GM12874 (cell line): ENCODE data around the gene ABL1.

Source experiments
- TF ChIP-seq, protein P1 (sequence below): IDR thresholded peaks from 2 replicates; pipeline ENCODE4 v1.5.1; 2011; ENCODE audit warnings: low read depth, mild to moderate bottlenecking, control low read depth, low read length, moderate library complexity; ENCODE audit not compliant: insufficient read depth

The ABL1 gene

DNA sequence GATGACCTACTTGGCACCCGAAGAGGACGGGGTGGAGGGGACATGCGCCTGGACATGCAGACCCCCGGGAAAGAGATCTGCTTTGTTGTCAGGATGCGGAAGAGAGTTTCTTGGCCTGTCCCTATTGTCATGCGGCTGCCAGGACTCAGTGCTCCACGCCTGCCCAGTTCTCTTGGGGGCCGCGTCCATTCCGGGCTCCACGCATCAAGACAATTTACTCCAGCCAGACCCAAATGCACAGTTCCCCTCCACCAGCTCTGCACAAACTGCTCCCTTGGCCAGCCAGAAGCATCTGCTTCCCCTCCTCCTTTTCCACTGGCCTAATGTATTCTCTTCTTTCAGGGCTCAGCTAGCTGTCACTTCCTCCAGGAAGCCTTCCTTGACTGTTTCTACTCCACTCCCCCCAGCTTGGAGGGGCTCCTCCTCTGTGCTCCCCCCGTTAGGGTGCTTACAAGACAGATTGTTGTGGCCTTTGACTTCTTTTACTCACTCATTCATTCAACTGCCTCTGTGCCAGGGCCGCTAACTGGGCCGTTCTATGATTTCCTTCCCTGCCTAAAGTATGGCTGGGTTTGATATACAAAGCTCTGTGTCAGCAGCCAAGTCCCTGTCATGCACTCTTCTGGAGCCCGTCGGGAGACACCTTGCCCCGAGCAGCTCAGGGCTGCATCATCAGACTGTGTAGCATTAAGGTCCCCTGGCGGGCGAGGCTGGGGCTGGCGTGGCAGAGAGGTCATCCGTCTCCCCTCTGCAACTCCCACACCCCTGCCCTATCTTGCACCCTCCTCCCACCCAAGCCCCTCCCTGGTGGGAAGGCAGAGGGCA is 97.4 kb downstream of the ABL1 start:
- TF ChIP-seq, protein P1, sequence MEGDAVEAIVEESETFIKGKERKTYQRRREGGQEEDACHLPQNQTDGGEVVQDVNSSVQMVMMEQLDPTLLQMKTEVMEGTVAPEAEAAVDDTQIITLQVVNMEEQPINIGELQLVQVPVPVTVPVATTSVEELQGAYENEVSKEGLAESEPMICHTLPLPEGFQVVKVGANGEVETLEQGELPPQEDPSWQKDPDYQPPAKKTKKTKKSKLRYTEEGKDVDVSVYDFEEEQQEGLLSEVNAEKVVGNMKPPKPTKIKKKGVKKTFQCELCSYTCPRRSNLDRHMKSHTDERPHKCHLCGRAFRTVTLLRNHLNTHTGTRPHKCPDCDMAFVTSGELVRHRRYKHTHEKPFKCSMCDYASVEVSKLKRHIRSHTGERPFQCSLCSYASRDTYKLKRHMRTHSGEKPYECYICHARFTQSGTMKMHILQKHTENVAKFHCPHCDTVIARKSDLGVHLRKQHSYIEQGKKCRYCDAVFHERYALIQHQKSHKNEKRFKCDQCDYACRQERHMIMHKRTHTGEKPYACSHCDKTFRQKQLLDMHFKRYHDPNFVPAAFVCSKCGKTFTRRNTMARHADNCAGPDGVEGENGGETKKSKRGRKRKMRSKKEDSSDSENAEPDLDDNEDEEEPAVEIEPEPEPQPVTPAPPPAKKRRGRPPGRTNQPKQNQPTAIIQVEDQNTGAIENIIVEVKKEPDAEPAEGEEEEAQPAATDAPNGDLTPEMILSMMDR = peak; percentile 40

DNA sequence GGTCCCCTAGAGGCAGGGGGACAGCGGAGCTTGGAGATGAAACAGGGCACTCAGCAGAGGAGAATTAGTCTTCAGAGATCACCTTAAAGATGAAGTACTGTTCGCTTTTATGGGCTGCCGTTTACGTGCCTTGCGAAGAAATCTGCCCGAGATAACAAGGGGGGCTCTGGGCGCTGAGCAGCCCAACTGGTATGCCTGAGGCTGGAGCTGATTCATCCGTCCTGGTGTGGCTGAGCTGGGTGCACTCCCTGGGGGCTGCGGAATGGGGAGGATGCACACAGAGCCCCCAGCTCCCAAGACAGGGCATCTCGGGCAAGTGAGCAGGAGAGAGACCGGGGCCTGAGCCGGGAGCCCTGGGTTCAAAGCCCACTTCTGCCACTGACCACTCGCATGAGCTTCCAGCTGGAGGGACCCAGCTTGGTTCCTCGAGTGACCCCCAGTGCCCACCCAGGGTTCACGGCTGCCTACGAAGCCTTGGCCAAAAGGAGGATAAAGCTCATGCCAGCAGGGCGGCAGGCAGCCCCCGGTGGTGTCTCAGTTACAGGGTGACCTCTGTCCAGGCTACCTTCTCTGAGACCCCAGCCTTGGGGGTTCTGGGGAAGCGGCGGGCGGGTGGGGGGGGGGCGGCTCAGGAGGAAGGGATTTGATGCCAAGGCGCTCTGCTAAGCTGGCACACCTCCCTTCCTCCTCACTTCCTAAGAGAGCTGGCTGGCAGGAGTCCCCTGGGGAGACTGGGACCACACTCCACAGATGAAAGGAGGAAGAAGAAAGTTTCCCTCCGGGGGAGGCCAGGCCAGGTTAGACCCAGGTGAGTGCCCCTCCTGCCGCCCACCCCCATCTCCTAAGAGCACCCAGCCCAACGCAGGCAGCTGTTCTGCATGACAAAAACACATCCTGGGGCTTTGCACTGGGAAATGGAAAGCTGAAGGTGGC is 98.3 kb downstream of the ABL1 start:
- TF ChIP-seq, protein P1 = no peak

DNA sequence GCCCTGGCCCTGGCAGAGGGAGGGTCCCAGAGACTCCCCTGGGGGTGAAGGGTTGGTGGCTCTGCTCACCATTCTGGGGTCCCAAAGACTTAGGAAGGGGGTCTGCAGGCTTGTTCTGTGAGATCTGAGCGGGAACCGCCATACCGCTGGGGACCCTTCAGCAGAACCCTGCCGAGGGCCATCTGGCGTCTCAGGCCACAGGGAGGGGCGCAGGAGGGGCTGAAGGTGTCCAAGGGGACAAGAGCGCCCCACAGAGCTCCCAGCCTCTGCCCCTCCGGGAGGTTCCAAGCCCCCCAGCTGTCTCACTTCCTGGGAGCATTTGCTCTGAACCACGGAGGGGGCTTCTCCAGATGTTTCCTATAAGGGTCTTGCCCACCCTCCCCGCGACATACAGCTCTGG is 99.2 kb downstream of the ABL1 start:
- TF ChIP-seq, protein P1 = no peak

DNA sequence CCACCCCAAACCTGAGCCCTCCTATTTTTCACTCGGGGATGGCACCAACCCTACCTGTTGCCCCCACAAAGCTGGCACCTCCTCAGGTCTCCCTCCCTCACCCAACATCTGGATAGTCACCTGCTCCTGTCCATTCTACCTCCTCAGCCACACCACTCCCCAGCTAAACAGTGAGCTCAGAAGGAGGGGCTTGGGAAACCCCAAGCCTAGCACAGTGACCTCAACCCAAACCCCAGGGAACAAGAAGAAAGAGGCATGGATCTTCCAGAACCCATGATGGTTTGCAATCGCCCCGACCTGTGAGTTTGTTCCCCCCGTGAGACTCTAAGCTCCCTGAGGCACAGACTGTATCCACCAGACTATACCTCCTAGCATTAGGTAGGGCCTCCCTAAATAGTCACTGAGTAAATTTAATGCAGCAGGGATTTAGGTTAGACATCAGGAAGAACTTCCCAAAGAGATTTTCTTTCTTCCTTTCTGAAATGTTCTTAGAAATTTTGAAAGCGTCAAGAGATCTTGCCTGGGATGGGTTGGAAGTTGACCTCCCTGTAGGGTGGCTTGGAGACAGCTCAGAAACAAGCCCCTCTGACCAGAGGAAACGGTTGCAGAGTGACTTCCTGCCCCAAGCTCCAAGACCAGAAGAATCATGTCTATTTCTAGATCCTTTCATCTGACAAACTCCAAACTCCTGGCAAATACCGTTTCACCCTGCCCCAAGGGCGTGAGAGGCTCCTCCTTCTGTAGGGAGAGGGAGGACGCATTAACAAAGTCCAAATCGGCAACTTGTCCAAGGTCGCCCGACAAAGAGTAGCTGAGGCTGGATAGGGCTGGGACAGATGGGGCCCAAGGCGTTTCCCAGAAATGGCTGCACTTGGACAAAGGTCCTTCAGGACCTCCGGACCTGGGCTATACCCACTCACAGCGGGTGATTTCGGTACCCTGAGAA is 99.9 kb downstream of the ABL1 start:
- TF ChIP-seq, protein P1 = no peak

DNA sequence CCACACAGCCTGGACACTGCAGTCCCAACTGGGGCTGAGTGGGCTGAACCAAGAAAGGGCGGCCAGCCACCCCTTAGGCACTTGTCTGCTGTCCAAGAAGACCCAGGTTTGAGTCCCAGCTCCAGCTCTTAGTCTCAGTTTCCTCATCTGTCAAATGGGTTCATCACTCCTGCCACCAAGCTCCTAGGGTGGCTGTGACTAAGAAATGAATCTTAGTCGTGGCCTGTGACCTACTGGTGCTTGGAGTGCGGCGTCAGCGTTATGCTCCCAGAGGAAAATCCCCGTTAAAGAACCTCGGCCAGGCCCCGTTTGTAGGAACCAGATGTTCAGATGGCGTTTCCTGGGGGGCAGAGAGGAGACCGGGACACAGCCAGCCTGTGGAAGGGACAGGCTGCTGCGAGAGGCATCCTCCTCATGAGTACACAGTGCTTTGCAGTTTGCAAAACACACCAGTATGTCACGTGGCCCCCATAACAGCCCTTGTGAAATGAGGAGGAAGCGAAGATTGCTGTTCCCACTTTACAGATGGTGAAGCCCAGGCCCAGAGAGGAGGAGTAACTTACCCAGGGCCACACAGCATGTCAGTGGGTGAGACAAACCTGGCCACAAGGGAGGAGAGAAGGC is 100.7 kb downstream of the ABL1 start:
- TF ChIP-seq, protein P1 = no peak

DNA sequence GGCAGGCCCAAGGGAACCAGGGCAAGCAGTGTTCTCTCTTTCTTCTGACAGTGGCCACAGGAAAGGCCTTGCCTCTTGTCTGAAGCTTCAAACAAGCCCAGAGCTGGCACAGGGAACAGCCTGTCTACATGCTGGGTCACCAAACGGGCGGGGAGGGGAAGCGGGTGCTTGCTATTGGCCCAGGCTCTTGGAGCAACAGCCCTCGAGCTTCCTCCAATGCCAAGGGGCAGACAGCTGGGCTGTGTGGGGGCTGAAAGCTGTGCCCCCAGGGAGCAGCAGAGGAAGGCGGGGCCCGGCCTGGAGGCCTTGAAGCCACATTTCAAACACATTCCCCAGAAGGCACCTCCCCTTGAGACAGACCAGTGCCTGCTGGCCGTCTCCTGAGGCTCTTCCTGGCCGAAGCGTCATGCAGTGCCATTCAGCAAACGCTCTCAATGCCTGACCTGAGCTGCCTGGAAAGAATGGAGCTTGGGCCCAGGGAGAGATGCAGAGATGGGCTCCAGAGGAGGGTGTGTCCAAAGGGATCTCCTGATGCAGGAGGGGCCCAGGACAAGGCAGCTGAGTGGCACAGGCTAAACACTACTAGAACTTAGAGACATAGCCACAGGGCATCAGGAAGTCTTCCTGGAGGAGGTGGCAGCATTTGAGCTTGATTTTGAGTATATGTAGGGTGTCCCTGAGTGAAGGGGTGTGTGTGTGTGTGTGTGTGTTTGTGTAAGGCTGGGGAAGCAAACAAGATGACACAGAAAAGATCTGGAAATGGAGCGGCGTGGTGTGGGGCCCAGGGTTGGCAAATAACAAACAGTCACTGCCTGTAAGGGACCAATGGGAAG is 101.4 kb downstream of the ABL1 start:
- TF ChIP-seq, protein P1 = no peak
